ENCODE data around the gene FABP2.
"Not testable (repeated sequence)": the region's sequence is repeated elsewhere in the genome, so short reads cannot be mapped to it uniquely, and the experiment has no call there.

- not testable (repeated sequence) for TF ChIP-seq EZH2 (IDR thresholded peaks at IDR 0.05; ENCODE audit: low read depth); CTCF (conservative IDR thresholded peaks at IDR 0.05)
Measured at GRCh38 chr4:119359873-119360272, 37.9 kb upstream of the FABP2 start.

All from PC-9 (cell line).